Smooth muscle cell (in vitro differentiated cells): ENCODE data around the gene ADCY6. TPM values are rescaled to one million over a fixed set of nuclear protein-coding genes. Genes with fewer than 3 reads are reported as not detected.

Source experiments
- DNase-seq: peaks from one replicate; lab custom pipeline; 2025; ENCODE audit not compliant: unreplicated experiment; lab: John Stamatoyannopoulos, UW
- H2AFZ ChIP-seq: fragments of 200-600 bp; sonication (generic); 2 replicates; pipeline ENCODE4 v1.6.0; 2016; ENCODE audit warnings: antibody characterized with exemption, low read depth, mild to moderate bottlenecking
- H3F3A ChIP-seq: fragments of 200-600 bp; sonication (generic); 2 replicates; pipeline ENCODE4 v1.6.0; 2017; ENCODE audit warnings: antibody characterized with exemption, low read depth
- H3K27ac ChIP-seq: fragments of 200-600 bp; sonication (generic); 2 replicates; pipeline ENCODE4 v1.5.1; 2016; ENCODE audit warnings: low read depth, mild to moderate bottlenecking
- H3K27me3 ChIP-seq: fragments of 200-600 bp; sonication (generic); 2 replicates; pipeline ENCODE4 v1.6.1; 2016; ENCODE audit warnings: low read depth, mild to moderate bottlenecking
- H3K36me3 ChIP-seq: fragments of 200-600 bp; sonication (generic); 2 replicates; pipeline ENCODE4 v1.5.1; 2016; ENCODE audit warnings: low read depth
- H3K4me1 ChIP-seq: fragments of 200-600 bp; sonication (generic); 2 replicates; pipeline ENCODE4 v1.5.1; 2016; ENCODE audit warnings: low read depth
- H3K4me2 ChIP-seq: fragments of 200-600 bp; sonication (generic); 2 replicates; pipeline ENCODE4 v1.6.0; 2016; ENCODE audit warnings: mild to moderate bottlenecking
- H3K4me3 ChIP-seq: fragments of 200-600 bp; sonication (generic); 2 replicates; pipeline ENCODE4 v1.5.1; 2016; ENCODE audit warnings: mild to moderate bottlenecking
- H3K79me2 ChIP-seq: fragments of 200-600 bp; sonication (generic); 2 replicates; pipeline ENCODE4 v1.6.0; 2016; ENCODE audit warnings: low read depth, mild to moderate bottlenecking
- H3K9ac ChIP-seq: fragments of 200-600 bp; sonication (generic); 2 replicates; pipeline ENCODE4 v1.6.0; 2016; ENCODE audit warnings: low read depth
- H3K9me3 ChIP-seq: fragments of 200-600 bp; sonication (generic); replicated peaks from 2 replicates; pipeline ENCODE4 v1.5.1; 2016; ENCODE audit warnings: low read depth
- H4K20me1 ChIP-seq: fragments of 200-600 bp; sonication (generic); 2 replicates; pipeline ENCODE4 v1.6.0; 2016; ENCODE audit warnings: low read depth
- CTCF ChIP-seq: fragments of 200-600 bp; sonication (generic); IDR thresholded peaks from 2 replicates; pipeline ENCODE4 v1.5.1; 2017; ENCODE audit warnings: borderline replicate concordance, mild to moderate bottlenecking, antibody characterized with exemption; ENCODE audit not compliant: insufficient read depth, poor library complexity, severe bottlenecking
- WGBS: methylation state at CpG from one replicate; pipeline ENCODE4 v1.1.7; 2016; ENCODE audit warnings: low lambda C conversion rate; 5-methylcytosine and 5-hydroxymethylcytosine counted together
- polyA plus RNA-seq: library from polyadenylated mRNA; unstranded; fragments of >200 nt; fragmentation: Nextera tagmentation; extraction: Ambion mirVana; gene quantifications from 2 replicates; pipeline ENCODE4 v1.2.1, GENCODE V29; 2016
- total RNA-seq: library from RNA; depleted of rRNA; stranded (reverse); fragments of >200 nt; gene quantifications from 2 replicates; pipeline ENCODE4 v1.2.3, GENCODE V29; 2014

The ADCY6 gene
- total and polyA plus RNA-seq, 2 experiments from 2014 or later: 21.5 to 23.4 TPM

GRCh38 chr12:48782457-48783395 lies 6.2 kb downstream of the ADCY6 start:
- Histone ChIP-seq H3K27ac (no peak overlapping the region), H2AFZ (no peak overlapping the region), H3F3A (no peaks in the 10 kb centered on the region), H4K20me1 (peaks cover 95% of the 10 kb centered on the region), H3K9me3 (no peaks in the 10 kb centered on the region), H3K4me3 (no peak overlapping the region), H3K9ac (no peak overlapping the region), H3K36me3 (no peaks in the 10 kb centered on the region), H3K4me2 (no peak overlapping the region), H3K4me1 (peaks cover 10% of the 10 kb centered on the region), H3K79me2 (peaks cover 35% of the 10 kb centered on the region), H3K27me3 (no peaks in the 10 kb centered on the region)
- no peak for TF ChIP-seq CTCF
- 95% methylated on average over 47 of the region's 63 CpGs for WGBS
- no peak for DNase-seq

GRCh38 chr12:48781750-48782456 lies 7.0 kb downstream of the ADCY6 start:
- TF ChIP-seq CTCF: no peak
- Histone ChIP-seq H3K27me3 (no peaks in the 10 kb centered on the region), H3K79me2 (peaks cover 27% of the 10 kb centered on the region), H2AFZ (no peak overlapping the region), H3K9me3 (no peaks in the 10 kb centered on the region), H4K20me1 (peaks cover 90% of the 10 kb centered on the region), H3K4me1 (peaks cover 1% of the 10 kb centered on the region), H3K9ac (no peak overlapping the region), H3K4me2 (no peak overlapping the region), H3K4me3 (no peak overlapping the region), H3F3A (no peaks in the 10 kb centered on the region), H3K36me3 (no peaks in the 10 kb centered on the region), H3K27ac (no peak overlapping the region)
- no peak for DNase-seq
- 85% methylated on average over 9 of the region's 9 CpGs for WGBS

GRCh38 chr12:48780381-48781025 lies 8.4 kb downstream of the ADCY6 start:
- H3K36me3 ChIP-seq: no peaks in the 10 kb centered on the region
- no peaks in the 10 kb centered on the region for H3K9me3 ChIP-seq
- H2AFZ ChIP-seq: no peak overlapping the region
- no peaks in the 10 kb centered on the region for H3F3A ChIP-seq
- H3K4me2 ChIP-seq: no peak overlapping the region
- no peak for DNase-seq
- no peak overlapping the region for H3K27ac ChIP-seq
- H3K27me3 ChIP-seq: no peaks in the 10 kb centered on the region
- no peak for TF ChIP-seq CTCF
- no peak overlapping the region for H3K9ac ChIP-seq
- 86% methylated on average over 11 of the region's 11 CpGs for WGBS
- peaks cover 18% of the 10 kb centered on the region for H3K79me2 ChIP-seq
- H4K20me1 ChIP-seq: peaks cover 76% of the 10 kb centered on the region
- no peaks in the 10 kb centered on the region for H3K4me1 ChIP-seq
- H3K4me3 ChIP-seq: no peak overlapping the region
